Measurements from ENCODE around the gene YIF1A. TPM values are rescaled to one million over a fixed set of nuclear protein-coding genes. Genes with fewer than 3 reads are reported as not detected.
A peak's percentile ranks its signal among the peaks of the same experiment; 100 is the strongest.

The YIF1A gene
- total RNA-seq: 10 to 100 TPM; 39.1 to 45.4 TPM

GRCh38 chr11:66288671-66289547 is at the start of gene YIF1A:
Gene YIF1A (minus strand): TSS chr11:66289143. CDS start chr11:66288985, 158 bp downstream.
- Mint-ChIP-seq H3K36me3 (ENCODE audit: low read depth) (no peaks in the 10 kb centered on the region), H3K27me3 (peaks cover 25% of the 10 kb centered on the region), H3K4me1 (peaks cover 38% of the 10 kb centered on the region), H3K27ac (peak within 1 kb of the TSS; percentile 89), H3K9me3 (no peaks in the 10 kb centered on the region), H3K4me3 (peak within 1 kb of the TSS; percentile 89)
- ChIA-PET CTCF (interaction anchor here (0.7 to 2.4 kb wide), 12 partner anchors 9 to 150 kb away, joined by 3 to 16 read pairs (median 4); partner anchors contain the start of genes CD248, MRPL11 and RIN1), POLR2A (interaction anchor here (0.6 to 1.4 kb wide), 5 partner anchors 16 to 167 kb away, joined by 3 to 5 read pairs (median 4); no protein-coding TSS in a partner anchor)
- peak; percentile 99 for DNase-seq

- POLR2A ChIA-PET: no interaction called here
These were observed 48.4 kb upstream of the YIF1A start for GRCh38 chr11:66337103-66337899.

GRCh38 chr11:66336234-66337102 is 47.5 kb upstream of the YIF1A start, which contains the start of gene RIN1:
Gene RIN1 (minus strand): TSS chr11:66336434. CDS start chr11:66336402, 32 bp downstream.
- H3K27me3 Mint-ChIP-seq: no peaks in the 10 kb centered on the region

More at GRCh38 chr11:66337103-66337899, 48.4 kb upstream of the YIF1A start:
- peaks cover 24% of the 10 kb centered on the region for H3K4me1 Mint-ChIP-seq
- H3K27me3 Mint-ChIP-seq: no peaks in the 10 kb centered on the region
- H3K4me3 Mint-ChIP-seq: no peak overlapping the region
- no peaks in the 10 kb centered on the region for H3K9me3 Mint-ChIP-seq
- CTCF ChIA-PET: interaction anchor here (0.6 to 2.5 kb wide), 6 partner anchors 13 to 137 kb away, joined by 3 to 17 read pairs (median 4); partner anchors contain the start of gene MRPL11
- H3K36me3 Mint-ChIP-seq (ENCODE audit: low read depth): peaks cover 23% of the 10 kb centered on the region
- no peak for DNase-seq
- peak overlapping the region; percentile 50 for H3K27ac Mint-ChIP-seq

GRCh38 chr11:66335531-66336233 is 46.7 kb upstream of the YIF1A start:
- CTCF ChIA-PET: interaction anchor here (0.6 to 2.8 kb wide), 8 partner anchors 9 to 103 kb away, joined by 3 to 17 read pairs (median 4); partner anchors contain the start of genes BRMS1, MRPL11 and YIF1A
- H3K4me3 Mint-ChIP-seq: no peak overlapping the region
- no peak for DNase-seq
- POLR2A ChIA-PET: interaction anchor here (0.6 kb wide), 1 partner anchor 47 kb away, joined by 3 read pairs; the partner anchor contains the start of gene YIF1A
- H3K4me1 Mint-ChIP-seq: peaks cover 19% of the 10 kb centered on the region
- peak overlapping the region; percentile 71 for H3K27ac Mint-ChIP-seq
- no peaks in the 10 kb centered on the region for H3K27me3 Mint-ChIP-seq
- no peaks in the 10 kb centered on the region for H3K9me3 Mint-ChIP-seq
- peaks cover 13% of the 10 kb centered on the region for H3K36me3 Mint-ChIP-seq (ENCODE audit: low read depth)

More at GRCh38 chr11:66336234-66337102, 47.5 kb upstream of the YIF1A start, which contains the start of gene RIN1:
- Mint-ChIP-seq H3K9me3 (no peaks in the 10 kb centered on the region), H3K4me1 (peaks cover 20% of the 10 kb centered on the region), H3K4me3 (peak within 1 kb of the TSS; percentile 27), H3K27ac (peak within 1 kb of the TSS; percentile 71), H3K36me3 (ENCODE audit: low read depth) (peaks cover 18% of the 10 kb centered on the region)
- POLR2A ChIA-PET: no interaction called here
- peak; percentile 49 for DNase-seq
- CTCF ChIA-PET: interaction anchor here (0.6 to 2.8 kb wide), 8 partner anchors 8 to 103 kb away, joined by 3 to 17 read pairs (median 4); partner anchors contain the start of genes BRMS1, MRPL11 and YIF1A

- ChIA-PET POLR2A (interaction anchor here (0.6 kb wide), 1 partner anchor 46 kb away, joined by 3 read pairs; the partner anchor contains the start of gene YIF1A), CTCF (interaction anchor here (0.7 to 2.8 kb wide), 8 partner anchors 10 to 239 kb away, joined by 3 to 17 read pairs (median 4); partner anchors contain the start of genes BRMS1 and YIF1A)
- no peaks in the 10 kb centered on the region for H3K27me3 Mint-ChIP-seq
- H3K27ac Mint-ChIP-seq: peak overlapping the region; percentile 71
- peaks cover 13% of the 10 kb centered on the region for H3K36me3 Mint-ChIP-seq (ENCODE audit: low read depth)
- peaks cover 19% of the 10 kb centered on the region for H3K4me1 Mint-ChIP-seq
- DNase-seq: no peak
- H3K4me3 Mint-ChIP-seq: no peak overlapping the region
- no peaks in the 10 kb centered on the region for H3K9me3 Mint-ChIP-seq
These were observed 45.9 kb upstream of the YIF1A start for GRCh38 chr11:66334605-66335442.

GRCh38 chr11:66333896-66334604 is 45.1 kb upstream of the YIF1A start:
- CTCF ChIA-PET: interaction anchor here (0.7 to 2.8 kb wide), 5 partner anchors 8 to 46 kb away, joined by 3 to 9 read pairs (median 3); partner anchors contain the start of gene BRMS1
- no peak for DNase-seq
- H3K4me3 Mint-ChIP-seq: no peak overlapping the region
- peaks cover 21% of the 10 kb centered on the region for H3K4me1 Mint-ChIP-seq
- no peaks in the 10 kb centered on the region for H3K9me3 Mint-ChIP-seq
- no peaks in the 10 kb centered on the region for H3K27me3 Mint-ChIP-seq
- no peak overlapping the region for H3K27ac Mint-ChIP-seq
- peaks cover 10% of the 10 kb centered on the region for H3K36me3 Mint-ChIP-seq (ENCODE audit: low read depth)
- POLR2A ChIA-PET: no interaction called here

GRCh38 chr11:66333220-66333877 is 44.4 kb upstream of the YIF1A start:
- Mint-ChIP-seq H3K9me3 (no peaks in the 10 kb centered on the region), H3K4me3 (no peak overlapping the region), H3K27ac (no peak overlapping the region), H3K4me1 (peaks cover 28% of the 10 kb centered on the region), H3K27me3 (no peaks in the 10 kb centered on the region), H3K36me3 (ENCODE audit: low read depth) (peaks cover 5% of the 10 kb centered on the region)
- CTCF ChIA-PET: interaction anchor here (0.7 to 1.4 kb wide), 4 partner anchors 9 to 51 kb away, joined by 3 read pairs; no protein-coding TSS in a partner anchor
- no peak for DNase-seq
- POLR2A ChIA-PET: no interaction called here

- H3K27me3 Mint-ChIP-seq: no peaks in the 10 kb centered on the region
- H3K9me3 Mint-ChIP-seq: no peaks in the 10 kb centered on the region
These were observed 43.7 kb upstream of the YIF1A start for GRCh38 chr11:66332371-66333219.

More at GRCh38 chr11:66332371-66333219, 43.7 kb upstream of the YIF1A start:
- DNase-seq: no peak
- Mint-ChIP-seq H3K27ac (no peak overlapping the region), H3K36me3 (ENCODE audit: low read depth) (peaks cover 5% of the 10 kb centered on the region), H3K4me3 (no peak overlapping the region), H3K4me1 (peaks cover 34% of the 10 kb centered on the region)
- CTCF ChIA-PET: interaction anchor here (0.7 to 2.1 kb wide), 7 partner anchors 8 to 110 kb away, joined by 3 to 6 read pairs (median 3); no protein-coding TSS in a partner anchor
- POLR2A ChIA-PET: no interaction called here
